ENCODE results near the gene S100A4.
"Not testable (repeated sequence)": the region's sequence is repeated elsewhere in the genome, so short reads cannot be mapped to it uniquely, and the experiment has no call there.

S100A4 gene

GRCh38 chr1:153538315-153538821 is 7.2 kb downstream of the S100A4 start:
- DNase-seq: no peak
- intact Hi-C loops (cut with DNase I): no loop called here

GRCh38 chr1:153537376-153537730 is 8.3 kb downstream of the S100A4 start:
- intact Hi-C loops (cut with DNase I): no loop called here
- DNase-seq: no peak

GRCh38 chr1:153536671-153537375 is 8.8 kb downstream of the S100A4 start:
- intact Hi-C loops (cut with DNase I): no loop called here
- no peak for DNase-seq

- DNase-seq: peak; percentile 34 to 84 (median 68)
- intact Hi-C loops (cut with DNase I): no loop called here
These were observed 9.5 kb downstream of the S100A4 start for GRCh38 chr1:153536012-153536670.

- DNase-seq: peak in 25 of 42 donors; percentile 9 to 64 (median 35)
- intact Hi-C loops (cut with DNase I): no loop called here
These were observed 10.2 kb downstream of the S100A4 start, which contains the start of gene S100A6 for GRCh38 chr1:153535242-153536011. S100A6 (minus strand) TSS chr1:153535991; CDS start chr1:153535339, 652 bp downstream.

GRCh38 chr1:153534925-153535241 is 10.7 kb downstream of the S100A4 start:
- DNase-seq: no peak
- intact Hi-C loops (cut with DNase I): no loop called here

- no peak for DNase-seq
- intact Hi-C loops (cut with DNase I): no loop called here
These were observed 11.2 kb downstream of the S100A4 start for GRCh38 chr1:153534226-153534924.

GRCh38 chr1:153533689-153534201 is 11.9 kb downstream of the S100A4 start:
- intact Hi-C loops (cut with DNase I): no loop called here
- DNase-seq: peak in 9 of 42 donors; percentile 18 to 69 (median 41)

GRCh38 chr1:153532769-153533599 is 12.6 kb downstream of the S100A4 start:
- DNase-seq: peak; percentile 61 to 91 (median 81)
- intact Hi-C loops (cut with DNase I): no loop called here

GRCh38 chr1:153532181-153532580 is 13.4 kb downstream of the S100A4 start:
- intact Hi-C loops (cut with DNase I): no loop called here
- DNase-seq: no peak

GRCh38 chr1:153531638-153532037 is 14.0 kb downstream of the S100A4 start:
- DNase-seq: no peak
- intact Hi-C loops (cut with DNase I): no loop called here

- no peak for DNase-seq
- intact Hi-C loops (cut with DNase I): no loop called here
These were observed 17.9 kb downstream of the S100A4 start for GRCh38 chr1:153527683-153528040.

GRCh38 chr1:153527023-153527682 is 18.5 kb downstream of the S100A4 start:
- no peak for DNase-seq
- intact Hi-C loops (cut with DNase I): no loop called here

- no peak for DNase-seq
- intact Hi-C loops (cut with DNase I): no loop called here
These were observed 19.5 kb downstream of the S100A4 start for GRCh38 chr1:153526132-153526543.

- intact Hi-C loops (cut with DNase I): no loop called here
- no peak for DNase-seq
These were observed 20.4 kb downstream of the S100A4 start for GRCh38 chr1:153525088-153525728.

- intact Hi-C loops (cut with DNase I); DNase-seq: not testable (repeated sequence)
These were observed 23.1 kb downstream of the S100A4 start for GRCh38 chr1:153522353-153523048.

GRCh38 chr1:153521808-153522207 is 23.8 kb downstream of the S100A4 start:
- peak in 1 of 42 donors; percentile 18 for DNase-seq
- intact Hi-C loops (cut with DNase I): not testable (repeated sequence)
